Heart right ventricle (tissue), 16 donors: ENCODE results near the gene NPIPB9. TPM values are rescaled to one million over a fixed set of nuclear protein-coding genes. Genes with fewer than 3 reads are reported as not detected.
"Not testable (repeated sequence)": the region's sequence is repeated elsewhere in the genome, so short reads cannot be mapped to it uniquely, and the experiment has no call there.

Experiments
- ATAC-seq, 8 donors: fragments of 200-7000 bp; cut with Tn5 transposase; one replicate each; pipeline ENCODE4 v1.9.1; 2020; ENCODE audit warnings: mild to moderate bottlenecking in 8 of 8, moderate library complexity in 8 of 8, moderate number of reproducible peaks in 1 of 8
- DNase-seq, 2 donors: peaks; one replicate each; pipeline ENCODE4 v3.0.0-alpha.2; 2020
- H3K27ac ChIP-seq, 10 donors: fragments of 200-600 bp; sonication (generic) in 2 of 10; one replicate each; pipeline versions ENCODE4 v1.5.0 to v1.8.0; 2020 to 2022; ENCODE audit warnings: mild to moderate bottlenecking in 3 of 10
- H3K27me3 ChIP-seq, 7 donors: fragments of 200-600 bp; one replicate each; pipeline ENCODE4 v1.8.0; 2021 to 2022; ENCODE audit warnings: mild to moderate bottlenecking in 2 of 7
- H3K36me3 ChIP-seq, 9 donors: fragments of 200-600 bp; sonication (generic) in 1 of 9; one replicate each; pipeline versions ENCODE4 v1.5.0 to v1.8.0; 2020 to 2022; ENCODE audit warnings: mild to moderate bottlenecking in 2 of 9
- H3K4me1 ChIP-seq, 9 donors: fragments of 200-600 bp; sonication (generic) in 1 of 9; one replicate each; pipeline versions ENCODE4 v1.5.0 to v1.8.0; 2020 to 2022; ENCODE audit warnings: mild to moderate bottlenecking in 4 of 9
- H3K4me3 ChIP-seq, 10 donors: fragments of 200-600 bp; sonication (generic) in 2 of 10; one replicate each; pipeline versions ENCODE4 v1.5.0 to v1.8.0; 2020 to 2022; ENCODE audit warnings: mild to moderate bottlenecking in 7 of 10, moderate library complexity in 2 of 10
- H3K9me3 ChIP-seq, 11 donors: fragments of 200-600 bp in 10 of 11; sonication (generic) in 2 of 11; one replicate each; pipeline versions ENCODE4 v1.5.0 to v1.8.0; 2013 to 2022; ENCODE audit warnings: mild to moderate bottlenecking in 2 of 11, control low read depth in 1 of 11, moderate library complexity in 1 of 11
- WGBS, 2 donors: extraction: QIAGEN DNeasy Blood & Tissue Kit; methylation state at CpG; one replicate each; pipeline ENCODE4 v1.1.7; 2013; ENCODE audit warnings: inconsistent platforms in 1 of 2; 5-methylcytosine and 5-hydroxymethylcytosine counted together
- intact Hi-C, 10 donors: fragments of 100-400 bp; cut with DNase I; formaldehyde crosslinking; loops; one replicate each; pipeline versions ENCODE4 v1.11.1 to v1.14.2; 2022
- long read RNA-seq, 3 donors: library from polyadenylated mRNA; unstranded; transcript quantifications; one replicate each; pipeline ENCODE4 v2.0.0, GENCODE V29; 2020 to 2021
- polyA plus RNA-seq, 2 donors: library from polyadenylated mRNA; stranded (reverse); fragments of 200-250 nt; gene quantifications; one replicate each; pipeline ENCODE4 v1.2.3, GENCODE V29; 2013
- total RNA-seq, 10 donors: library from RNA; stranded (reverse); fragmentation: NEBNext Ultra II Directional in 3 of 10; extraction: Animal tissue kit (Norgen Biotek cat#: 25700) in 3 of 10; gene quantifications; one replicate each; pipeline versions ENCODE4 v1.2.1 to v1.2.4, GENCODE V29; 2021 to 2023
- donor health status: Arrhythmogenic right ventricular cardiomyopathy.
- donor health status: ischemic (EF 13 %, LVEDD 7.1; RV severe dilation, severe dysfunction).
- donor health status: healthy with polysubstance abuse.
- donor health status: DM: no; HTN: yes; CAD: no.
- donor health status: DM: no; HTN: no; CAD: no.
- donor health status: ischemic (EF 25% LVEDD 6.9; RV normal size, moderate dysfunction).
- donor health status: ischemic (EF 25% LVEDD 5.7; RV mildly dilated, moderate dysfunction).
- donor health status: healthy.
- donor health status: DM: yes; HTN: yes; CAD: no.
- donor health status: Ischemic cardiomyopathy.
- donor health status: ischemic (EF 35%, LVEDD 5.7; RV mildly dilated, moderate dysfunction).
- donor health status: nonischemic (EF 11% LVEDD 7.7; RV severe dilation, severe dysfunction).
- donor health status: DM: yes; HTN: yes; CAD: no.
- donor health status: PGD.
- donor health status: ischemic (EF 29% LVEDD 5.4; RV normal size, mild dysfunction).
- donor health status: nonischemic (EF 23%, LVEDD 6.1; RV moderate dilation, normal function).

NPIPB9 gene
- total RNA-seq (1 to 10 TPM in 1 of 10 donors, under 1 TPM in 4, not detected in 5; 0.22 to 1.3 (median 0.59) TPM), polyA plus RNA-seq (1 to 10 TPM in 1 of 2 donors, under 1 TPM in 1; 0.10 to 1.4 TPM)
- long read RNA-seq, donor 1 = 0 reads
- long read RNA-seq, donor 2 = 0 reads
- long read RNA-seq, donor 3 = 0 reads

DNA sequence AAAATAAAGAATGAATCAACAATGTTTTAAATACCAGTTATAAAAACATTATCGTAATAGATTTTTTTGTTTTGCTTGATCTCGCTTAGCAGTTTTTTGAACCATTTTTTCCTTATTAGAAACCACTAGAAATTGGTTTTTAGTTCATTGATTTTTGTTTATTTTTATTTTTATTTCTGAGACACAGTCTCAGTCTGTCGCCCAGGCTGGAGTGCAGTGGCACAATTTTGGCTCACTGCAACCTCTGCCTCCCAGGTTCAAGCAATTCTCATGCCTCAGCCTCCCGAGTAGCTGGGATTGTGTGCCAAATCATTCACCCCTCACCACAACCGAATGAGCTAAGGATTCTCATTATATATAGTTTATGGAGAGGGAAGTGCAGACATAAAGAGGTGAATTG, at the start of gene NPIPB9:
Gene NPIPB9, plus strand, starts transcription at position 301 of the 400 bp plus-strand sequence.
- H3K4me1 ChIP-seq, ATAC-seq, H3K36me3 ChIP-seq, H3K27ac ChIP-seq, H3K9me3 ChIP-seq, DNase-seq, H3K27me3 ChIP-seq, intact Hi-C loops, H3K4me3 ChIP-seq: not testable (repeated sequence)
- WGBS, 2 donors = no CpG with 5 or more reads among the region's 5 CpGs

DNA sequence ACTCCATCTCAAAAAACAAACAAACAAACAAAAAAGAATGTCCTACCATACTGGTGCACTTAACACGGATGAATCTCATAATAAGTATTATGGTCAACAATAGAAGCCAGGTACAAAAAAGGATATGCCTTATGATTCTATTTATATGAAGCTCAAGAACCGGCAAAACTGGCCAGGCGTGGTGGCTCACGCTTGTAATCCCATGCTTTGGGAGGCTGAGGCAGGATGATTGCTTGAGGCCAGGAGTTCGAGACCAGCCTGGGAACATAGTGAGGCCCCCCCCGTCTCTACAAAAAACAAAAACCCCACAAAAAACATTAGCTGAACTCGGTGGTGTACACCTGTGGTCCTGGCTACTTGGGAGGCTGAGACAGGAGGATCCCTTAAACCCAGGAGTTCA, 47.3 kb upstream of the NPIPB9 start:
- intact Hi-C loops, DNase-seq: not testable (repeated sequence)
- WGBS, 2 donors = 83 to 93% methylated on average over 3 to 4 of the region's 7 CpGs

DNA sequence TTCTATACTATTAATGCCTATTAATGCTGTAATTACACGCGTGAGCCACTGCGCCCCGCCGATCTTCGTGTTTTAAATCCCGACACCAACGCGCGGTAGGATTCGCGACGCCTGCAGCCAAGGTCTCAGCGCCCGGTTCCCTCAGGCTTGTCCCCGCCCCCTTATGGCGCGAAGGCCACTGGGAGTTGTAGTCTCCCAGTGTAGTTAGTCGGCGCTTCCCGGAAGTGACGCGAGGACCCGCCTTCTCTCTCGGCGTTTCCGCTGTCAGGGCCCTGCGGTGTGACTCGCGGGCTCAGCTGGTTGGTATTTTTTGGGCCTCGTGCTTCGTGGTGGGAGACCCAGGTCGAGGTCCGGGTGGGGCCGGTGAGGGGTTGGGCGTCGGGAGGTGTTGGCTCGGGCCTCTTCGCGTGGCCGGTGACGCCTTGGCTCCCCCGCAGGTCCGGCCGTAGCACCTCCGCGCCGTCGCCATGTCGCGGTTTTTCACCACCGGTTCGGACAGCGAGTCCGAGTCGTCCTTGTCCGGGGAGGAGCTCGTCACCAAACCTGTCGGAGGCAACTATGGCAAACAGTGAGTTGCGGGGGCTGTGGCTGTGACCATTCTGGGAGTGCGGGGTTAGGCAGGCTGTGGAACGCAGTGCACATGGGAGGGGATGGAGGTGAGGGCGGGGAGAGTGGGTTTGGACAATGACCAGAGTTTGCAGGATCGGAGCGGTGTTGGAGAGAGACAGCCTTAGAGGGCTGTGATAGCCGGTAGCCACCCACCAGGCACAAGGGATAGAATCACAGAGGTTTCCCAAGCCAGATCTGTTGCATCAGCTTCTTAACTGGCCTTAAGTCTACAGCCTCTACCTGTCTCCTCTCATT, 40.1 kb upstream of the NPIPB9 start, which contains the start of gene EIF3C:
Gene EIF3C, plus strand, starts transcription at position 245 of the 864 bp plus-strand sequence. Its CDS starts 223 bp downstream, at position 468.
- H3K36me3 ChIP-seq, intact Hi-C loops, H3K4me1 ChIP-seq, H3K9me3 ChIP-seq, DNase-seq, H3K27ac ChIP-seq, H3K27me3 ChIP-seq: not testable (repeated sequence)
- ATAC-seq = peak; percentile 99 to 100 (median 100)
- WGBS, 2 donors = no CpG with 5 or more reads among the region's 66 CpGs
- peak within 1 kb of the TSS in 1 of 10 donors; percentile 48 for H3K4me3 ChIP-seq

More for the DNA sequence above, 47.3 kb upstream of the NPIPB9 start:
- not testable (repeated sequence) for ATAC-seq, H3K4me3 ChIP-seq, H3K27ac ChIP-seq, H3K27me3 ChIP-seq, H3K4me1 ChIP-seq, H3K9me3 ChIP-seq, H3K36me3 ChIP-seq

DNA sequence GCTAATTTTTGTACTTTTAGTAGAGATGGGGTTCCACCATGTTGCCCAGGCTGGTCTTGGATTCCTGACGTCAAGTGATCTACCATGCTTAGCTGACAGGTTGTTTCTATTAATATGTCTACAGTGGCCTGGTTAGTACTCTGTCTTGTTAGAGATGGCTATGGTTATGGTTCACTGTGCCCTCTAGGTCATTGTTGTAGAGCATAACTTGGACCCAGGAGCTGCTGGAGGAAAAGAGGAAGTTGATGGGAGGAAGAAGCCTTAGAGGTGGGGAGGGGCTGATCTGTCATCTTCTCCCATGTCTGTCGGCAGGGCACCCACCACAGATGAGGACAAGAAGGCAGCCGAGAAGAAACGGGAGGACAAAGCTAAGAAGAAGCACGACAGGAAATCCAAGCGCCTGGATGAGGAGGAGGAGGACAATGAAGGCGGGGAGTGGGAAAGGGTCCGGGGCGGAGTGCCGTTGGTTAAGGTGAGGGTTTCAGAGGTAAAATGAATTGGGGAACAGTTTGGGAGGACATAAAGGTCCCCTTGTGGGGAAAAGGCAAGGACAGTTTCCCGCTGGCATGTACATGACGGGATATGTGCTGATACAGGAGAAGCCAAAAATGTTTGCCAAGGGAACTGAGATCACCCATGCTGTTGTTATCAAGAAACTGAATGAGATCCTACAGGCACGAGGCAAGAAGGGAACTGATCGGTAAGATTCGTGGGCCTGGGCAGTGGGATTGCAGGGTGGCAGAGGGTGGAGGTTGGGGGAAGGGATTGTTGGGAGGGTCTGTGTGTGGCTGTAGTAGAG, 28.5 kb upstream of the NPIPB9 start:
- H3K4me1 ChIP-seq, H3K4me3 ChIP-seq, H3K36me3 ChIP-seq, H3K9me3 ChIP-seq, intact Hi-C loops, DNase-seq, H3K27ac ChIP-seq, H3K27me3 ChIP-seq: not testable (repeated sequence)
- whole genome bisulfite sequencing, 2 donors = 83 to 88% methylated on average over 11 of the region's 15 CpGs
- ATAC-seq = peak in 3 of 8 donors; percentile 19 to 53 (median 36)

DNA sequence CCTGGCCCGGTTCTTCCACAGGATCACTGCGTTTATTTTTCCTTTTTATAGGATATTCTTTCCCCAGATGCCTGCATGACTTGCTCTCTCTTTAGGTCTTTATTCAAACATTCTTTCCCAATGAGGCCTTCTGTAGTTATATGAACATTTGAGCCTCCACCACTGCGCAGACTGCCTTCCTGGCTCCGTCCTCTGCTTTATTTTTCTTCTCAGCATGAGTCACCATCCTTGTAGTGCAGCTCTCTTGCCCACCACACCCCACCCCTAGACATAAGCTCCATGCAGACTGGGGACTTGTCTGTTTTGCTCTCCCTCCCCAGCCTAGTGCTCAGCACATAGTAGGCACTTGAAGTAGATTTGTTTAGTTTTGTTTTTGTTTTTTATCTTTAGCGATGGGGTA, 20.3 kb upstream of the NPIPB9 start:
- WGBS, 2 donors = no CpG with 5 or more reads among the region's 5 CpGs
- ATAC-seq, intact Hi-C loops: not testable (repeated sequence)

DNA sequence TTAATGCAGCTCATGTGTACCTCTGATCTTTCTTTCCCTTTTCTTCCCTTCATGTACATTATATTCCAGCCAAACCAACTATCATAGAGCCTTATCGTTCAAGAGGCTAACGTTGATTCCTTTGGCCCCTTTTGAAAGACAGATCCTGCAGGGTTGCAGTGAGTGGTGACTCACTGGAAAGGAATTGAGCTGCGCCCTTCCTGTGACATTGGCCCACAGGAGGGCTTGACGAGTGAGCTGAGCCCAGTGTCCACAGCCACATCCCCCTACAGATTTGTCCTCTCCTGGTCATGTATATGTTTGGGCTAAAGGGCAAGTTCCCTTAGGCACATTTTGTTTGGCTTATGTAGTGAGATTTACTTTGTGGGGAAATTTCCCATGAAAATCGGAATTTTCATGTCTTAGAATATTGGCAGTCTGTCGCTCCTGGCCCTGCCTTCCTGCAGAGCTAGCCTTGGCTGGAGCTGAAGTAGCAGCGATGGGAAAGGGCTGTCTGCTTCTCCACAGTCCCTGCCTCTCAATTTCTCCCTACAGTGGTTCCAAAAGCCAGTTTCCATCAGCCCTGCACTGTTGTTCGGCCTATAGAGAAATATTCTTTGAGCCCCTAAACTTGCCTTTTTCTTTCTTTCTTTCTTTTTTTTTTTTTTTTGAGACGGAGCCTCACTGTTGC, 19.0 kb upstream of the NPIPB9 start:
- WGBS, 2 donors = 59% methylated on average over 2 of the region's 9 CpGs; no CpG with 5 or more reads in 1 of the 2 donors
- H3K9me3 ChIP-seq, H3K4me1 ChIP-seq, DNase-seq, H3K36me3 ChIP-seq, intact Hi-C loops, H3K27me3 ChIP-seq, H3K4me3 ChIP-seq: not testable (repeated sequence)
- H3K27ac ChIP-seq = peak overlapping the region in 2 of 10 donors; percentile 43 to 49
- ATAC-seq = peak; percentile 81 to 92 (median 86)

More for the DNA sequence above, 20.3 kb upstream of the NPIPB9 start:
- H3K36me3 ChIP-seq, H3K27me3 ChIP-seq, H3K4me1 ChIP-seq, H3K9me3 ChIP-seq, DNase-seq, H3K4me3 ChIP-seq, H3K27ac ChIP-seq: not testable (repeated sequence)

DNA sequence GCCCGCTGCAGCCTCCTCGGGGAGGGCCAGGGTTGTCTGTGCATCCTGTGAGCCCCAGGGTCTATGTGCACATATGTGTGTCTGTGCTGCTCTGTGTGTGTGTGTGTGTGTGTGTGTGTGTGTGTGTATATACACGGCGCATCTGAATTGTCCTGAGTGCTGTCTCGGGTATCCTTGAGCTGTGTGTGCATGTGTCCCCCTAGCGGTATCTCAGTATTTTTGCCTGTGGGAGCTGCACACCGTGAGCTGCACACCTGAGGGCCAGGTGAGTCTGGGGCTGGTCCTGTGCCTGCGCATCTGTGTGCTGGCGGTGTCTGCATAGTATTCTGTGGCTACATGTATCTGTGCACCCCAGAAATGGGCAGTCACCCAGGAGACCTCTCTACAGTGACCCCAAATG, 11.8 kb upstream of the NPIPB9 start:
- DNase-seq, H3K27me3 ChIP-seq, H3K9me3 ChIP-seq, intact Hi-C loops, H3K4me1 ChIP-seq, H3K27ac ChIP-seq, H3K36me3 ChIP-seq, H3K4me3 ChIP-seq: not testable (repeated sequence)
- peak in 5 of 8 donors; percentile 38 to 61 (median 56) for ATAC-seq
- WGBS, 2 donors = 16 to 26% methylated on average over 4 to 5 of the region's 9 CpGs

DNA sequence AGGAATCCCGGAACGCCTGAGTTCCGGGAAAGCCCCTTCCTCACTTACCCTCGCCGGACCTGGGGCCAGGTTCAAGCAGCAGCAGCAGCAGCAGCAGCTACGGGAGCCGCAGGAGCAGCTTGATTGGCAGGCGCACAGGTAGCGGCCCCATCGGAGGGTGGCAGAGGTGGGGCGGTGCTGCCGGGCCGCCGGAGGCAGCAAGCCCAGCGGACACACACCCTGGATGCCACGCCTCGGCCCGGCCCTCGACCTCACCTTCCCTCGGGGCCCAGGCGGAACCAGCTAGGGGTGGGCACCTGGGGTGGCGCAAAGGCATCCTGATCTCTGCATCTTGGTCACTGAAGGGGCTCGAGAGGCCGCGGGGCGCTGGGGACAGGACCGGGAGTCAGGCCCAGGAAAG, 11.0 kb upstream of the NPIPB9 start:
- H3K9me3 ChIP-seq, H3K36me3 ChIP-seq, H3K4me1 ChIP-seq, H3K27me3 ChIP-seq, H3K4me3 ChIP-seq, H3K27ac ChIP-seq, DNase-seq, intact Hi-C loops: not testable (repeated sequence)
- ATAC-seq = peak in 7 of 8 donors; percentile 28 to 71 (median 45)
- WGBS, 2 donors = 3% methylated on average over 17 of the region's 27 CpGs; no CpG with 5 or more reads in 1 of the 2 donors

DNA sequence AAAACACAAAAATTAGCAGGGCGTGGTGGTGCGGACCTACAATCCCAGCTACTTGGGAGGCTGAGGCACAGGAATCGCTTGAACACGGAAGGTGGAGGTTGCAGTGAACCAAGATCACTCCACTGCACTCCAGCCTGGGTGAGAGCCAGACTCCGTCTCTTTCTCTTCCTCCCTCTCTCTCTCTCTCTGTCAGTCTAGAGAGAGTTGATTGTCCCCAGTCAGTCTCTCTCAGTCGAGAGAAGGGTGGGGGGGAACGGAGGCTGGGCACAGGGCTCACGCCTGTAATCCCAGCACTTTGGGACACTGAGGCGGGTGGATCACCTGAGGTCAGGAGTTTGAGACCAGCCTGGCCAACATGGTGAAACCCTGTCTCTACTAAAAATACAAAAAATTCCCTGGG, 10.3 kb upstream of the NPIPB9 start:
- H3K4me3 ChIP-seq, intact Hi-C loops, H3K9me3 ChIP-seq, H3K27ac ChIP-seq, DNase-seq, H3K27me3 ChIP-seq, H3K36me3 ChIP-seq, H3K4me1 ChIP-seq: not testable (repeated sequence)
- 62% methylated on average over 3 to 5 of the region's 9 CpGs for WGBS, 2 donors
- ATAC-seq = peak in 5 of 8 donors; percentile 17 to 57 (median 45)

DNA sequence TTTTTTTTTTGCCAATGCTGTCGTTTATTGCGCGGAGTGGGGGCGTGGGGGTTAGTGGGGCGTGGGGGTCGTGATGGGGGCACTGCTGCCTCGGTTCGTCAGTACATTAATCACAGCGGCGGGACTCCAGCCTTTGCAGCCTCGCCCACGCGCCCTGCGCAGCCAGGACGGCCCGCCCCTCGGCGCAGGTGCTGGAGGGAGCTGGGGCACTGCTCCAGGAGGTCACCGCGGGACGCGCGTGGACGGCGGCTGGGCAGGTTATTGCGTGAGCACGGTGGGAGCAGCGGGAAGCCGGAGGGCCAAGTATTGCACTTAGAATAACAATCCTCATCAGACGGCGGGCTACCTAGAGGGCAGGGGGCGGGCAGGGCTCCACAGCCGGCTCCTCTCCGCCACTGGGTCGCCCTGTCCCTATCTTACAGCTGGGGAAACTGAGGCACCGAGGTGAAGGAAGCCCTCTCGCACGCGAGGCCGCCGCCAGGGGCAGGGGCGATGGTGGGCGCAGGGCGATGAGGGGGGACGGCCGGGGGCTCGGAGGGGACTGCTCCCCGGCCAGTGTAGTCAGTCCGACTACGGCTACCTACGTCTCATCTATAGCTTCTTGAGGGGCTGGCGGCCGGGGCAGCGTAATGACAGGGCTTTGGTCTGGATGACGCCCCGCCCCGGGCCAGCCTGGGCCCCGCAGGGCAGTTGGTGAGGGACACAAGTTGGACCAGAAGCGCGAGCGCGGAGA, 4.8 kb upstream of the NPIPB9 start:
- H3K36me3 ChIP-seq, H3K27me3 ChIP-seq, ATAC-seq, H3K27ac ChIP-seq, DNase-seq, H3K4me1 ChIP-seq, H3K9me3 ChIP-seq, intact Hi-C loops, H3K4me3 ChIP-seq: not testable (repeated sequence)
- WGBS, 2 donors = 15 to 17% methylated on average over 16 to 25 of the region's 62 CpGs
